Adrenal gland (tissue), 5 donors: ENCODE measurements around the gene KCP.

ENCODE experiments used
- POLR2A ChIP-seq, 2 donors: fragments of 450-650 bp; IDR thresholded peaks; one replicate each; pipeline ENCODE4 v1.6.1; 2017; ENCODE audit warnings: antibody characterized with exemption in 2 of 2, mild to moderate bottlenecking in 2 of 2, moderate library complexity in 1 of 2
- TF ChIP-seq, protein P1 (sequence below), 6 experiments: fragments of 450-650 bp in 4 of 6; fragments of 200-600 bp in 2 of 6; sonication (generic) in 1 of 6; IDR thresholded peaks; 1 replicate in 5 of 6; 2 replicates in 1 of 6; pipeline versions ENCODE4 v1.5.1 to v1.8.0; 2016 to 2021; ENCODE audit warnings: antibody characterized with exemption in 6 of 6, mild to moderate bottlenecking in 2 of 6, moderate library complexity in 1 of 6
- donor health status: DM: no; HTN: no; CAD: no.

DNA sequence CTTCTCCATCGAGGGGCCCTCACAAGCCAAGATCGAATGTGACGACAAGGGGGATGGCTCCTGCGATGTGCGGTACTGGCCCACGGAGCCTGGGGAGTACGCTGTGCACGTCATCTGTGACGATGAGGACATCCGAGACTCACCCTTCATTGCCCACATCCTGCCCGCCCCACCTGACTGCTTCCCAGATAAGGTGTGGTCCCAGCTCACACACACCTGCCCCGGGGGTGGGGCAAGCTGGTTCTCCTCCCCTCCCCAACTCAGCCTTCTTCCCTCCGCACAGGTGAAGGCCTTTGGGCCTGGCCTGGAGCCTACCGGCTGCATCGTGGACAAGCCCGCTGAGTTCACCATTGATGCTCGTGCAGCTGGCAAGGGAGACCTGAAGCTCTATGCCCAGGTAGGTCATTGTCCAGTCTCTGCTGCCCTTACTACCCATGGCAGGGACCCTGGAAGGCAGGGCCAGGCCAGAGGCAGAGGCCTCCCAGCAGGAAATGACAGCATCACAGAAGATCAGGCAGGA is 69.3 kb downstream of the KCP start:
- TF ChIP-seq, protein P1, sequence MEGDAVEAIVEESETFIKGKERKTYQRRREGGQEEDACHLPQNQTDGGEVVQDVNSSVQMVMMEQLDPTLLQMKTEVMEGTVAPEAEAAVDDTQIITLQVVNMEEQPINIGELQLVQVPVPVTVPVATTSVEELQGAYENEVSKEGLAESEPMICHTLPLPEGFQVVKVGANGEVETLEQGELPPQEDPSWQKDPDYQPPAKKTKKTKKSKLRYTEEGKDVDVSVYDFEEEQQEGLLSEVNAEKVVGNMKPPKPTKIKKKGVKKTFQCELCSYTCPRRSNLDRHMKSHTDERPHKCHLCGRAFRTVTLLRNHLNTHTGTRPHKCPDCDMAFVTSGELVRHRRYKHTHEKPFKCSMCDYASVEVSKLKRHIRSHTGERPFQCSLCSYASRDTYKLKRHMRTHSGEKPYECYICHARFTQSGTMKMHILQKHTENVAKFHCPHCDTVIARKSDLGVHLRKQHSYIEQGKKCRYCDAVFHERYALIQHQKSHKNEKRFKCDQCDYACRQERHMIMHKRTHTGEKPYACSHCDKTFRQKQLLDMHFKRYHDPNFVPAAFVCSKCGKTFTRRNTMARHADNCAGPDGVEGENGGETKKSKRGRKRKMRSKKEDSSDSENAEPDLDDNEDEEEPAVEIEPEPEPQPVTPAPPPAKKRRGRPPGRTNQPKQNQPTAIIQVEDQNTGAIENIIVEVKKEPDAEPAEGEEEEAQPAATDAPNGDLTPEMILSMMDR (IDR thresholded peaks at IDR 0.05): no peak
- no peak for TF ChIP-seq POLR2A (IDR thresholded peaks at IDR 0.05)
